Stimulated activated memory B cell treated with anti-CD40 and anti-IgM and Interleukin-4, amounts not matched to agents 10 μg/mL and 1 μg/mL and 100 μg/mL, for 72 hours (primary cell): ENCODE results near the gene ATG4D.
A peak's percentile ranks its signal among the peaks of the same experiment; 100 is the strongest.
"Not testable (repeated sequence)": the region's sequence is repeated elsewhere in the genome, so short reads cannot be mapped to it uniquely, and the experiment has no call there.

Experiments used
- ATAC-seq: fragments of 150-1000 bp; cut with Tn5 transposase; 2 replicates; pipeline ENCODE4 v1.10.0; 2021
- H3K27ac Mint-ChIP-seq: one replicate; pipeline ENCODE4 v1.8.0; 2022; ENCODE audit warnings: mild to moderate bottlenecking, mixed read lengths
- H3K27me3 Mint-ChIP-seq: one replicate; pipeline ENCODE4 v1.8.0; 2022; ENCODE audit warnings: mixed read lengths
- H3K36me3 Mint-ChIP-seq: one replicate; pipeline ENCODE4 v1.8.0; 2022; ENCODE audit warnings: mixed read lengths
- H3K4me1 Mint-ChIP-seq: one replicate; pipeline ENCODE4 v1.8.0; 2022; ENCODE audit warnings: mixed read lengths
- H3K4me3 Mint-ChIP-seq: one replicate; pipeline ENCODE4 v1.8.0; 2022; ENCODE audit warnings: mild to moderate bottlenecking, moderate library complexity, mixed read lengths
- H3K9me3 Mint-ChIP-seq: one replicate; pipeline ENCODE4 v1.8.0; 2022; ENCODE audit warnings: mixed read lengths

Gene ATG4D

GRCh38 chr19:10554760-10555609, 11.3 kb downstream of the ATG4D start:
- H3K9me3 Mint-ChIP-seq, result no peaks in the 10 kb centered on the region
- no peak overlapping the region for H3K4me3 Mint-ChIP-seq
- H3K27ac Mint-ChIP-seq, result peak overlapping the region; percentile 93
- no peaks in the 10 kb centered on the region for H3K27me3 Mint-ChIP-seq
- H3K4me1 Mint-ChIP-seq, result peaks cover 57% of the 10 kb centered on the region
- H3K36me3 Mint-ChIP-seq, result peaks cover 51% of the 10 kb centered on the region
- ATAC-seq, result no peak

GRCh38 chr19:10555610-10555973, 11.9 kb downstream of the ATG4D start:
- Mint-ChIP-seq H3K9me3 (no peaks in the 10 kb centered on the region), H3K27me3 (no peaks in the 10 kb centered on the region), H3K4me3 (no peak overlapping the region), H3K36me3 (peaks cover 51% of the 10 kb centered on the region), H3K4me1 (peaks cover 51% of the 10 kb centered on the region), H3K27ac (peak overlapping the region; percentile 67)
- no peak for ATAC-seq

- Mint-ChIP-seq H3K9me3 (no peaks in the 10 kb centered on the region), H3K4me3 (no peak overlapping the region), H3K27me3 (no peaks in the 10 kb centered on the region), H3K36me3 (peaks cover 51% of the 10 kb centered on the region), H3K27ac (no peak overlapping the region), H3K4me1 (peaks cover 47% of the 10 kb centered on the region)
- no peak for ATAC-seq
These were observed 14.0 kb downstream of the ATG4D start for GRCh38 chr19:10557603-10558197.

DNA sequence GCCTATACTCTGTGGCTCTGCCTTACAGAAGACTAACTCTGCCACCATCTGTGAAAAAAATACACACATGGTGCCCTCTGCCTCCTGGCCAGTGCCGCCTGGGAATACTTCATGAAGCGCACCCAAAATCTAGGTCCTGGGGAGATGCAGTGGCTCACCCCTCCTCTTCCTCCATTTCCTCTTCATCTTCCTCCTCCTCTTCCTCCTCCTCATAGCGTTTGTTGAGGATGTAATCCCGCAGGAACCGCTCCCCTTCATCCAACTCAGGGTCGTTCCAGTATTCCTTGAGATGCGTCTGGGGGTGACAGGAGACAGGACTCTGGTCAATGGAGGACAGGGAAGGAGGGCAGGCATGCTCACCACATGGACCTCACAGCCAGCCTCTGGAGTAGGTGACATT, 16.4 kb downstream of the ATG4D start:
- H3K27me3 Mint-ChIP-seq, result no peaks in the 10 kb centered on the region

GRCh38 chr19:10562609-10563008, 18.9 kb downstream of the ATG4D start:
- H3K27ac Mint-ChIP-seq, result no peak overlapping the region
- no peaks in the 10 kb centered on the region for H3K27me3 Mint-ChIP-seq
- H3K4me3 Mint-ChIP-seq, result no peak overlapping the region
- ATAC-seq, result no peak
- H3K36me3 Mint-ChIP-seq, result peaks cover 35% of the 10 kb centered on the region
- peaks cover 42% of the 10 kb centered on the region for H3K4me1 Mint-ChIP-seq
- no peaks in the 10 kb centered on the region for H3K9me3 Mint-ChIP-seq

More for the DNA sequence above, 16.4 kb downstream of the ATG4D start:
- Mint-ChIP-seq H3K4me1 (peaks cover 30% of the 10 kb centered on the region), H3K36me3 (peaks cover 35% of the 10 kb centered on the region), H3K9me3 (no peaks in the 10 kb centered on the region), H3K27ac (no peak overlapping the region), H3K4me3 (no peak overlapping the region)
- no peak for ATAC-seq

GRCh38 chr19:10565028-10565566, 21.4 kb downstream of the ATG4D start:
- peaks cover 44% of the 10 kb centered on the region for H3K4me1 Mint-ChIP-seq
- H3K4me3 Mint-ChIP-seq, result peak overlapping the region; percentile 82

DNA sequence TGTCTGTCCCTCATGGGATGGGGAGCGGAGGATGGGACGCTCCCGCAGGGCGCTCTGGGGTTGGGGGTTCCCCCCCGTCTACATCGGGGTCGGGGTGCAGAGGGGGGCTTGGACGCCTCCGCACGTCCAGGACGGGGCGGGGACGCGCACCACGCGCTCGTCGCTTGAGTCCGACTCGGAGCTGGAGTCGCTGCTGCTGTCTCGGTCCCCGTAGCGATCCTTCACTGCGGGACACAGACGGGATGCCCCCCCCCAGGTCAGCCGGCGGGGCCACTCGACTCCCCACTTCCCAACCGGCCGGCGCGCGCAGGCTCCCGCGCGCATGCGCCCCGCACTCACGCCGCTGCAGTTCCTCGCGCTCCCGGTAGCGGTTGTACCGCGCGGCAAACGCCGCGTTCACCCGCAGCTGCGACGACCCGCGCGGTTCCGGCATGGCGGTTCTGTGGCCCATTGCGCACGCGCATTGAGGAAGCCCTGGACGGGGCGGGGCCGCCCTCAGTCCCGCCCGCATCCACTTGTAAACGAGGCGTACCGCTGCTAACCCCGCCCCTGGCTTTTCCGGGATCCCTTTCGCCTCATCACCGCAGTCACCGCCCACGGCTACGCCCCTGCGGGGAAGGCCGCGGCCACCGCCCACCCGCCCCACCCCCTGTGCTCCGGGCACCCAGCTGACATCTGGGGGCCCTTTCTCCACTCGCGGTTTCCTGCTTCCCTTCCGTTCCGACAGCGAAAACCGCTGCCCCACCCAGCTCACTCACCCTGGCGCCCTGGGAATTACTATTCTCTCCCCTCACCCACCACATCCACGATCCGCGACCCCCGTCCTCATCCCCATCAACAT, 22.1 kb downstream of the ATG4D start, which contains the start of gene KRI1:
Gene KRI1, minus strand, starts transcription at position 444 of the 841 bp plus-strand sequence. Its CDS starts 11 bp downstream, at position 433.
- peak within 1 kb of the TSS; percentile 86 for H3K27ac Mint-ChIP-seq
- peaks cover 11% of the 10 kb centered on the region for H3K36me3 Mint-ChIP-seq

More at GRCh38 chr19:10565028-10565566, 21.4 kb downstream of the ATG4D start:
- H3K27ac Mint-ChIP-seq, result peak overlapping the region; percentile 86
- no peaks in the 10 kb centered on the region for H3K27me3 Mint-ChIP-seq
- H3K36me3 Mint-ChIP-seq, result peaks cover 17% of the 10 kb centered on the region
- no peaks in the 10 kb centered on the region for H3K9me3 Mint-ChIP-seq
- ATAC-seq, result peak; percentile 17

DNA sequence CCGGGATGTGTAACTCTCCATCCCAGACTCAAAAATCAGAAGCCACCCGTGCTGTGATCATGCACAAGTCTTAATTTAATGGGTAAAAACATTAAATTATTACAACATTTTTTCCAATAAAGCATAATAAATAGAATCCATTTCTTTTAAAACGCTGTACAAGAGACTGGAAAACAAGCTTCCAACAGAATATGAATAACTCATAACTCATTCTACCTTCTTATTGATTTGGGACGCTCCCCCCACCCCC, 22.6 kb downstream of the ATG4D start:
- H3K4me1 Mint-ChIP-seq, result peaks cover 50% of the 10 kb centered on the region
- H3K27me3 Mint-ChIP-seq, result no peaks in the 10 kb centered on the region
- ATAC-seq, result no peak
- peak overlapping the region; percentile 82 for H3K4me3 Mint-ChIP-seq
- peak overlapping the region; percentile 86 for H3K27ac Mint-ChIP-seq
- H3K9me3 Mint-ChIP-seq, result no peaks in the 10 kb centered on the region
- peaks cover 5% of the 10 kb centered on the region for H3K36me3 Mint-ChIP-seq

More for the DNA sequence above, 22.1 kb downstream of the ATG4D start, which contains the start of gene KRI1:
- H3K4me3 Mint-ChIP-seq, result peak within 1 kb of the TSS; percentile 82
- ATAC-seq, result peak; percentile 80
- no peaks in the 10 kb centered on the region for H3K27me3 Mint-ChIP-seq
- H3K4me1 Mint-ChIP-seq, result peaks cover 49% of the 10 kb centered on the region
- H3K9me3 Mint-ChIP-seq, result no peaks in the 10 kb centered on the region

DNA sequence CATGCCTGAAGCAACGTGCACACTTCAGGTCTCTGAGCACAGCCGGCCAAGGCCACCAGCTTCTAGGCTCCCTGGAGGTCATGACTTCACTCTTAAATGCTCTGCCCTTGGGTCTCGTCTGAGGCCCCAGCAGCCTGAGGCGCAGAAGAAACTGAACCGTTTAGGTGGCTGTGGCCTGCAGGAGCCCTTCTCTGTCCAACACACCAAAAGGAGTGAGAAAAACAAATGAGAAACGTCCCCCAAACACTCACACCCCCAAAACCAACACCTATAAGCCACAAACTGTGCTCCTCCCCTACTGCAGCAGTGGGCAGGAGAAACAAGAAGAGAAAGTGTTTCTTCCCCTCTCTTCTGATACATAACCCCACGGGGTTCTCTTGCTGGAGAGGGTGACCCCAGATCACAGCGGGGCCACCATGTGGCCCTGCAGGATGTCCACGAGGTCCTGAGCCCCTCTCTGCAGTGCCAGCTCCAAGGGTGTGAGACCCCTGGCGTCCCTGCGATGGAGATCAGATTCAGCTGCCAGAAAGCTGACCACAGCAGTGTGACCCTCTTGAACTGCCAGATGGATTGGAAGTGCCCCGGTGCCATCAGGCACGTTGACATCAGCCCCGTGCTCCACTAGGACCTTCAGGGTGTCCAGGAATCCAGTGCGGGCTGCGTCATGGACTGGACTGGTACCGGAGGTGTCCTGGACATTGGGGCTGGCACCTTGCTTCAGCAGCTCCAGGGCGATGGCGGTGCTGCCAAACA, 23.1 kb downstream of the ATG4D start:
- Mint-ChIP-seq H3K9me3 (no peaks in the 10 kb centered on the region), H3K36me3 (peaks cover under 1% of the 10 kb centered on the region), H3K4me3 (peak overlapping the region; percentile 82), H3K4me1 (peaks cover 50% of the 10 kb centered on the region), H3K27ac (peak overlapping the region; percentile 86), H3K27me3 (no peaks in the 10 kb centered on the region)
- ATAC-seq, result peak; percentile 45

GRCh38 chr19:10567656-10568055, 24.0 kb downstream of the ATG4D start:
- Mint-ChIP-seq H3K9me3 (no peaks in the 10 kb centered on the region), H3K36me3 (no peaks in the 10 kb centered on the region), H3K4me1 (peaks cover 59% of the 10 kb centered on the region), H3K27ac (peak overlapping the region; percentile 86), H3K27me3 (no peaks in the 10 kb centered on the region), H3K4me3 (peak overlapping the region; percentile 82)
- ATAC-seq, result no peak

- Mint-ChIP-seq H3K36me3 (no peaks in the 10 kb centered on the region), H3K27ac (peak overlapping the region; percentile 86), H3K4me1 (peaks cover 60% of the 10 kb centered on the region), H3K9me3 (no peaks in the 10 kb centered on the region), H3K4me3 (peak overlapping the region; percentile 82), H3K27me3 (no peaks in the 10 kb centered on the region)
- ATAC-seq, result no peak
These were observed 24.5 kb downstream of the ATG4D start for GRCh38 chr19:10568062-10568825.

- H3K36me3 Mint-ChIP-seq, result no peaks in the 10 kb centered on the region
- H3K4me1 Mint-ChIP-seq, result peaks cover 60% of the 10 kb centered on the region
- no peaks in the 10 kb centered on the region for H3K9me3 Mint-ChIP-seq
- peak within 1 kb of the TSS; percentile 86 for H3K27ac Mint-ChIP-seq
- peak; percentile 88 for ATAC-seq
- peak within 1 kb of the TSS; percentile 82 for H3K4me3 Mint-ChIP-seq
- no peaks in the 10 kb centered on the region for H3K27me3 Mint-ChIP-seq
These were observed 25.3 kb downstream of the ATG4D start, which contains the start of gene CDKN2D for GRCh38 chr19:10568826-10569651. CDKN2D (minus strand) TSS chr19:10568979; CDS start chr19:10568653, 326 bp downstream.

- H3K9me3 Mint-ChIP-seq, H3K27me3 Mint-ChIP-seq, ATAC-seq, H3K36me3 Mint-ChIP-seq, H3K4me3 Mint-ChIP-seq, H3K27ac Mint-ChIP-seq: not testable (repeated sequence)
- H3K4me1 Mint-ChIP-seq, result peaks cover 23% of the 10 kb centered on the region
These were observed 30.1 kb downstream of the ATG4D start for GRCh38 chr19:10573793-10574192.
